SK-N-SH treated with all-trans-retinoic acid at 6 μM for 48 hours (cell line): ENCODE measurements around the gene CTTNBP2NL.

Source experiments
- ATAC-seq: fragments of 200-7000 bp; cut with Tn5 transposase; 3 replicates; pipeline ENCODE4 v1.9.1; 2020; ENCODE audit warnings: mild to moderate bottlenecking, moderate library complexity
- ARNTL ChIP-seq: fragments of 450-650 bp; formaldehyde crosslinking; IDR thresholded peaks from 2 replicates; pipeline ENCODE4 v1.5.0; 2020; ENCODE audit warnings: low read depth, mild to moderate bottlenecking, moderate library complexity, borderline replicate concordance
- BACH2 ChIP-seq: fragments of 250-450 bp; sonication (Bioruptor Pico); IDR thresholded peaks from 2 replicates; pipeline ENCODE4 v1.9.0; 2021; ENCODE audit warnings: mild to moderate bottlenecking, borderline replicate concordance
- CREB5 ChIP-seq: fragments of 250-450 bp; sonication (Bioruptor Pico); IDR thresholded peaks from 2 replicates; pipeline ENCODE4 v1.5.1; 2020; ENCODE audit warnings: low read depth, mild to moderate bottlenecking, moderate library complexity
- CSDC2 ChIP-seq: fragments of 250-450 bp; sonication (Bioruptor Pico); IDR thresholded peaks from 2 replicates; pipeline ENCODE4 v1.5.0; 2020; ENCODE audit warnings: mild to moderate bottlenecking, moderate library complexity
- CSRNP3 ChIP-seq: fragments of 250-450 bp; sonication (Bioruptor Pico); IDR thresholded peaks from 2 replicates; pipeline ENCODE4 v1.5.1; 2021; ENCODE audit warnings: mild to moderate bottlenecking, moderate library complexity
- ESRRG ChIP-seq: fragments of 250-450 bp; sonication (Bioruptor Pico); IDR thresholded peaks from 2 replicates; pipeline ENCODE4 v1.6.1; 2021; ENCODE audit warnings: mild to moderate bottlenecking
- GLIS3 ChIP-seq: fragments of 250-450 bp; sonication (Bioruptor Pico); IDR thresholded peaks from 2 replicates; pipeline ENCODE4 v1.5.0; 2020; ENCODE audit warnings: mild to moderate bottlenecking, moderate library complexity
- ISL1 ChIP-seq: fragments of 250-450 bp; sonication (Bioruptor Pico); IDR thresholded peaks from 2 replicates; pipeline ENCODE4 v2.1.2; 2022; ENCODE audit warnings: mild to moderate bottlenecking, moderate library complexity
- OSR1 ChIP-seq: fragments of 250-450 bp; sonication (Bioruptor Pico); IDR thresholded peaks from 2 replicates; pipeline ENCODE4 v1.8.0; 2022; ENCODE audit warnings: moderate library complexity, mild to moderate bottlenecking, inconsistent platforms
- PATZ1 ChIP-seq: fragments of 250-450 bp; sonication (Bioruptor Pico); IDR thresholded peaks from 2 replicates; pipeline ENCODE4 v1.8.0; 2020; ENCODE audit warnings: mild to moderate bottlenecking, moderate library complexity, borderline replicate concordance
- POU6F1 ChIP-seq: fragments of 250-450 bp; sonication (Bioruptor Pico); IDR thresholded peaks from 2 replicates; pipeline ENCODE4 v1.8.0; 2021; ENCODE audit warnings: low read depth, mild to moderate bottlenecking, moderate library complexity, borderline replicate concordance
- PPARA ChIP-seq: fragments of 250-450 bp; sonication (Bioruptor Pico); IDR thresholded peaks from 2 replicates; pipeline ENCODE4 v1.5.0; 2020; ENCODE audit warnings: mild to moderate bottlenecking, borderline replicate concordance
- RARB ChIP-seq: fragments of 250-450 bp; sonication (Bioruptor Pico); IDR thresholded peaks from 2 replicates; pipeline ENCODE4 v1.8.0; 2021; ENCODE audit warnings: mild to moderate bottlenecking, moderate library complexity
- SNAI2 ChIP-seq: fragments of 250-450 bp; sonication (Bioruptor Pico); IDR thresholded peaks from 2 replicates; pipeline ENCODE4 v1.5.0; 2020; ENCODE audit warnings: mild to moderate bottlenecking, moderate library complexity
- TCF4 ChIP-seq: fragments of 250-450 bp; sonication (Bioruptor Pico); IDR thresholded peaks from 2 replicates; pipeline ENCODE4 v1.8.0; 2021; ENCODE audit warnings: mild to moderate bottlenecking, moderate library complexity, borderline replicate concordance
- TOX ChIP-seq: fragments of 250-450 bp; sonication (Bioruptor Pico); IDR thresholded peaks from 2 replicates; pipeline ENCODE4 v1.8.0; 2021; ENCODE audit warnings: mild to moderate bottlenecking, moderate library complexity, borderline replicate concordance
- TSHZ2 ChIP-seq: fragments of 250-450 bp; sonication (Bioruptor Pico); IDR thresholded peaks from 2 replicates; pipeline ENCODE4 v1.5.0; 2020; ENCODE audit warnings: mild to moderate bottlenecking, moderate library complexity
- ZC3H10 ChIP-seq: fragments of 250-450 bp; sonication (Bioruptor Pico); IDR thresholded peaks from 2 replicates; pipeline ENCODE4 v1.5.1; 2021; ENCODE audit warnings: mild to moderate bottlenecking, moderate library complexity
- ZFP3 ChIP-seq: fragments of 250-450 bp; sonication (Bioruptor Pico); IDR thresholded peaks from 2 replicates; pipeline ENCODE4 v1.5.0; 2020; ENCODE audit warnings: mild to moderate bottlenecking, moderate library complexity
- ZFP30 ChIP-seq: fragments of 450-650 bp; formaldehyde crosslinking; IDR thresholded peaks from 2 replicates; pipeline ENCODE4 v1.5.0; 2022; ENCODE audit warnings: mild to moderate bottlenecking, moderate library complexity
- ZNF565 ChIP-seq: fragments of 450-650 bp; formaldehyde crosslinking; conservative IDR thresholded peaks from 2 replicates; pipeline ENCODE4 v1.5.0; 2020; ENCODE audit warnings: low read depth, mild to moderate bottlenecking, moderate library complexity
- ZNF70 ChIP-seq: fragments of 450-650 bp; formaldehyde crosslinking; IDR thresholded peaks from 2 replicates; pipeline ENCODE4 v1.5.0; 2020; ENCODE audit warnings: mild to moderate bottlenecking, moderate library complexity
- ZNF8 ChIP-seq: fragments of 450-650 bp; formaldehyde crosslinking; IDR thresholded peaks from 2 replicates; pipeline ENCODE4 v1.5.0; 2020; ENCODE audit warnings: mild to moderate bottlenecking, moderate library complexity

The CTTNBP2NL gene

GRCh38 chr1:112386731-112387346 is 9.2 kb upstream of the CTTNBP2NL start:
- ATAC-seq, result no peak
- TF ChIP-seq SNAI2 (CRISPR knock-in tag) (no peak), RARB (CRISPR knock-in tag) (no peak), OSR1 (no peak), ZFP30 (no peak), TSHZ2 (CRISPR knock-in tag) (no peak), ZFP3 (CRISPR knock-in tag) (no peak), POU6F1 (no peak), ZNF565 (no peak)

- TF ChIP-seq TOX (CRISPR knock-in tag), result no peak
- TF ChIP-seq ZFP3 (CRISPR knock-in tag), result no peak
- TF ChIP-seq OSR1, result no peak
- TF ChIP-seq ARNTL, result no peak
- no peak for TF ChIP-seq CREB5
- no peak for TF ChIP-seq SNAI2 (CRISPR knock-in tag)
- TF ChIP-seq GLIS3 (CRISPR knock-in tag), result no peak
- no peak for TF ChIP-seq ESRRG (CRISPR knock-in tag)
- TF ChIP-seq POU6F1, result no peak
- TF ChIP-seq ZC3H10, result no peak
- no peak for TF ChIP-seq ZNF565
- no peak for TF ChIP-seq CSDC2 (CRISPR knock-in tag)
- TF ChIP-seq TCF4, result no peak
- no peak for TF ChIP-seq PPARA
- no peak for TF ChIP-seq ZNF8
- TF ChIP-seq ZFP30, result no peak
- no peak for TF ChIP-seq CSRNP3 (CRISPR knock-in tag)
- no peak for TF ChIP-seq RARB (CRISPR knock-in tag)
- TF ChIP-seq ISL1, result no peak
- ATAC-seq, result no peak
Measured at GRCh38 chr1:112387807-112388206, 8.2 kb upstream of the CTTNBP2NL start.

GRCh38 chr1:112388436-112388835 is 7.6 kb upstream of the CTTNBP2NL start:
- no peak for ATAC-seq
- TF ChIP-seq ZNF70 (CRISPR knock-in tag), result peak; percentile 69; the same call in 1 of the 2 replicates
- no peak for TF ChIP-seq BACH2 (CRISPR knock-in tag)
- no peak for TF ChIP-seq ZC3H10

- TF ChIP-seq PATZ1 (CRISPR knock-in tag), result no peak
- no peak for TF ChIP-seq POU6F1
- no peak for TF ChIP-seq ZNF70 (CRISPR knock-in tag)
- no peak for TF ChIP-seq BACH2 (CRISPR knock-in tag)
- TF ChIP-seq GLIS3 (CRISPR knock-in tag), result no peak
- no peak for TF ChIP-seq ESRRG (CRISPR knock-in tag)
- no peak for TF ChIP-seq CSDC2 (CRISPR knock-in tag)
- TF ChIP-seq PPARA, result no peak
- TF ChIP-seq ZFP3 (CRISPR knock-in tag), result no peak
- no peak for TF ChIP-seq ISL1
- TF ChIP-seq OSR1, result no peak
- no peak for TF ChIP-seq RARB (CRISPR knock-in tag)
- TF ChIP-seq ZFP30, result no peak
- no peak for TF ChIP-seq ARNTL
- no peak for TF ChIP-seq TCF4
- TF ChIP-seq ZNF8, result no peak
- TF ChIP-seq TOX (CRISPR knock-in tag), result no peak
- no peak for ATAC-seq
Measured at GRCh38 chr1:112389689-112390088, 6.3 kb upstream of the CTTNBP2NL start.

- peak; percentile 12; the same call in 2 of the 3 replicates for ATAC-seq
Measured at GRCh38 chr1:112390335-112390734, 5.7 kb upstream of the CTTNBP2NL start.
